GM20000 (cell line): Measurements from ENCODE around the gene KTI12.

Experiments used
- DNase-seq: peaks from one replicate; pipeline ENCODE4 v3.0.0; 2012; ENCODE audit warnings: low spot score
- TF ChIP-seq, protein P1 (sequence below): IDR thresholded peaks from 2 replicates; pipeline ENCODE4 v1.5.1; 2012; ENCODE audit warnings: mild to moderate bottlenecking, control low read depth; ENCODE audit errors: extremely low read depth, missing control alignments

Gene KTI12

DNA sequence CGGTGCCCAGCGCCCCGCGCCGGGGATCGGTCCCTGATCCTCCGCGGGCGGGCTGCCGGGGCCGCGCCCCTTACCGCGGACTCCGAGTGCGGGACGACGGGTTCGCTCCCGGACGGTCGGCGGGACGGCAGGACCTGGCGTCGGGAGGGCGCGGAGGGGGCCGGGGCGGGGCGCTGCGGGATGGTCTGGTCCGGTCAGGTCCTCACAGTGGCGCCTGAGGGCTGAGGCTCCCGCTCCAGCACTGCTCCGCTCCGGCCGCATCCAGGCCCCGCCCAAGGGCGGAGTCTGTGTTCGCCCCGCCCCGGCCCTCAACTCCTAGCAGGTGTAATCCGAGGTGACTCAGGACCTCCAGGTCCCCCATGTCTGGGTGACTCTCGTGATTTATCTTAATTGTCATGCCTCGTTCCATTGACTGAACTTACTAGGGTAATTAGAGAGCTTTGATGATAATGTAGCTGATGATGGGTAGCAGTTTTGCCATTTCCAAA, 43.1 kb downstream of the KTI12 start, which contains the start of gene RAB3B:
TSS of gene RAB3B (minus strand) at position 223 of the 488 bp plus-strand sequence. CDS start 13,583 bp downstream, outside the sequence.
- peak; percentile 82 for DNase-seq
- TF ChIP-seq, protein P1, sequence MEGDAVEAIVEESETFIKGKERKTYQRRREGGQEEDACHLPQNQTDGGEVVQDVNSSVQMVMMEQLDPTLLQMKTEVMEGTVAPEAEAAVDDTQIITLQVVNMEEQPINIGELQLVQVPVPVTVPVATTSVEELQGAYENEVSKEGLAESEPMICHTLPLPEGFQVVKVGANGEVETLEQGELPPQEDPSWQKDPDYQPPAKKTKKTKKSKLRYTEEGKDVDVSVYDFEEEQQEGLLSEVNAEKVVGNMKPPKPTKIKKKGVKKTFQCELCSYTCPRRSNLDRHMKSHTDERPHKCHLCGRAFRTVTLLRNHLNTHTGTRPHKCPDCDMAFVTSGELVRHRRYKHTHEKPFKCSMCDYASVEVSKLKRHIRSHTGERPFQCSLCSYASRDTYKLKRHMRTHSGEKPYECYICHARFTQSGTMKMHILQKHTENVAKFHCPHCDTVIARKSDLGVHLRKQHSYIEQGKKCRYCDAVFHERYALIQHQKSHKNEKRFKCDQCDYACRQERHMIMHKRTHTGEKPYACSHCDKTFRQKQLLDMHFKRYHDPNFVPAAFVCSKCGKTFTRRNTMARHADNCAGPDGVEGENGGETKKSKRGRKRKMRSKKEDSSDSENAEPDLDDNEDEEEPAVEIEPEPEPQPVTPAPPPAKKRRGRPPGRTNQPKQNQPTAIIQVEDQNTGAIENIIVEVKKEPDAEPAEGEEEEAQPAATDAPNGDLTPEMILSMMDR: no peak

DNA sequence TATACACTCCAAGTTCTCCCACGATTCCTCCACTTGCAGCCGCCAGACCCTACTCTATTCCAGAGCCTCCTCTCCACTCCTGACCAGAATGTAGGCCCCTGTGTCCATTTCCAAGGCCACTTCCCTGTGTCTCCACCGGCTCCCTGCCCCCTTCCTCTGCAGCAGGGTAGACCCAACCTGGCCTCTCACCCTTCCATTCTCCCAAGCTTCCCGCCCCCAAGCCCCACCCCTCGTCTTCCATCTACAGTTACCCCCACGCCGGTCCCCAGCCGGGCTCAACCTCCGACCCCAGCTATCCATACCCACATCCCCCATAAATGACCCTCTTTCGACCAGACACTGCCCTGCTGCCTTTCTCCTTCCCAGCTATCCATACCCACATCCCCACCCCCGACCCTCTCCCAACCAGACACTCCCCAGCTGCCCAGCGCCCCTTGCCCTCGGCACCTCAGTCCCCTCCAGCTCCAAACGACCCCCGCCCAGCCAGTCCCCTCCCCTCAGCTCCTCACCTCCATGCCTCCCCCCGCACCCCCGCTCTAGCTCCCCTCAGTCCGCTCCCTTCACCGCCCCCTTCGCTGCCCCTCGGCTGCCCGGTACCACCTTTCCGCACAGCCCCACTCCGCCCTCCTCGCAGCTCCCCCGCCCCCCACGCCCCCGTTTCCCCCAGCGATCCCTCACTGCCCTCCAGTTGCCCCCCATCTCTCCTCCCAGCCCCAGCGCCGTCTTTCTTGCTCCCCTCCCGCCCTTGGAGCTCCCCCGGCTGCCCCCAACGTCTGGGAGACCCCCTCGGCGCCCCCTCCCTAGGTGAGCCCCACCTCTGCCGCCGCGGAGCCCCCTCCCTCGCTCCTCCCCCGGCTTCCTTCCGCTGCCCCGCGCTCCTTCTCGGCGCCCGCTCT, 43.8 kb downstream of the KTI12 start:
- no peak for DNase-seq
- TF ChIP-seq, protein P1: no peak

DNA sequence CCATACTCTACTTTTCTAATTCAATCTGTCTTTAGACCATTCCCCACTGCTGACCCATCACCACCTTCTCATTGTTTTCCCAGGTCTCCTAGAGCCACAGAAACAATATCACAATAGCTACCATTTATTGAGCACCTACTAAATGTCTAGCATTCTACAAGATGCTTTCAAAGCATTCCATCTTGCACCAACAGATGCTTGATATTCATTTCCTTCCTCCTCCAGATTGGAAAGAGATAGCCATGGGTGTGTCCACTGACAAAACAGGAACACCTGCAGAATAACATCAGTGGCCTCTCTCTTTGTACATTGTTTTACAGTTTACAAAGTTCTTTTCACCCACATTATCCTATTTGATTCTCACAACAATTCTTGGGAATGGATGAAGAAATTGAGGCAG, 45.4 kb downstream of the KTI12 start:
- TF ChIP-seq, protein P1: no peak
- no peak for DNase-seq

DNA sequence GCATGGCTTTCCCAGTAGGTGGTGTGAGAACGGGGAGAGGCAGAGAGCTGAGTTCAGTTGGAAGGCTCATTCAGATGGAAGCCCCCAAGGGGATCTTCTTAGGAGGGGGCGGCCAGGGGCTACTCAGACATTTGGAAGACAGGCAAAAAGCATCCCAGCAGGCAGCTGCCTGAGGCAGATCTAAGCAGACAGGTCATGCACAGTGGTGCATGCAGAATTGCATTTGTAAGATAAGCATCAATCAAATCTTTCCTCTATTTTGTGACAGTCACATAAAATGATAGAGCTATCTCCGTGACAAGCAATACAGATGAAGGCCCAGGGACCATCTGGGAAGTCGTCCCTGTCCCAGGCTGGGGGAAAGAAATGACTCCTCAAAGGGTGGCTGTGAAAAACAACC, 46.9 kb downstream of the KTI12 start:
- TF ChIP-seq, protein P1: no peak
- DNase-seq: no peak

DNA sequence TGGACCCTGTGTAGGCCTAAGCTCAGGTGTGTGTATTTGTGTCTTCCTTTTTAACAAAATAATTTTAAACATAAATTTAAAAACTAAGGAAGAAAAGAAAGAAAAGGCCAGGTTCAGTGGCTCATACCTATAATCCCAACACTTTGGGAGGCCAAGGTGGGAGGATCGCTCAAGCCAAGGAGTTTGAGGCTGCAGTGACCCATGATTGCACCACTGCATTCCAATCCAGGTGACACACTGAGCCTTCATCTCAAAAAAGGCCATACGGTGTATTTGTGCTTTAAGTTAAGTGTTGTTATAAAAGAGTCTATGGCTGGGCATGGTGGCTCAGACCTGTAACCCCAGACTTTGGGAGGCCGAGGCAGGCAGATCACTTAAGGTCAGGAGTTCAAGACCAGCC, 51.4 kb downstream of the KTI12 start:
- TF ChIP-seq, protein P1: no peak
- no peak for DNase-seq
